CD4-positive, alpha-beta T cell (primary cell): Measurements from ENCODE around the gene SERTM1. TPM values are rescaled to one million over a fixed set of nuclear protein-coding genes. Genes with fewer than 3 reads are reported as not detected.

ENCODE experiments used
- ATAC-seq: fragments of 200-7000 bp; cut with Tn5 transposase; one replicate; pipeline ENCODE4 v1.10.0; 2022; ENCODE audit warnings: mild to moderate bottlenecking; ENCODE audit not compliant: poor library complexity
- CTCF ChIA-PET: fragments of 350-600 bp; sonication (Branson Sonifier 250); formaldehyde crosslinking; loops from one replicate; lab custom pipeline; 2021; ENCODE audit warnings: antibody characterized with exemption, inconsistent platforms; lab: Charles Lee
- POLR2A ChIA-PET: fragments of 350-600 bp; sonication (Branson Sonifier 250); formaldehyde crosslinking; loops from one replicate; lab custom pipeline; 2021; ENCODE audit warnings: antibody characterized with exemption, inconsistent platforms; lab: Charles Lee
- DNase-seq, 14 experiments: peaks; one replicate each; pipeline ENCODE4 v3.0.0-alpha.2; 2013 to 2020; ENCODE audit warnings: mixed read lengths in 2 of 14
- H3K27ac ChIP-seq, 2 donors: one replicate each; pipeline versions ENCODE4 v1.5.1 to v1.7.0; 2013; ENCODE audit warnings: low read length in 2 of 2, low read depth in 1 of 2, mild to moderate bottlenecking in 1 of 2
- H3K27me3 ChIP-seq, 2 experiments: 1 replicate in 1 of 2; 2 replicates in 1 of 2; pipeline versions ENCODE4 v1.6.1 to v1.7.0; 2013; ENCODE audit warnings: low read length in 2 of 2, control low read depth in 1 of 2, mild to moderate bottlenecking in 1 of 2, moderate library complexity in 1 of 2; ENCODE audit not compliant: insufficient read depth in 2 of 2, control insufficient read depth in 1 of 2
- H3K36me3 ChIP-seq: one replicate; pipeline ENCODE4 v1.6.1; 2013; ENCODE audit warnings: low read length, control low read depth; ENCODE audit not compliant: insufficient read depth
- H3K4me1 ChIP-seq: one replicate; pipeline ENCODE4 v1.6.1; 2013; ENCODE audit warnings: low read length, control low read depth; ENCODE audit not compliant: insufficient read depth
- H3K4me3 ChIP-seq: one replicate; pipeline ENCODE4 v1.5.1; 2013; ENCODE audit warnings: mild to moderate bottlenecking, low read length, moderate library complexity
- H3K9me3 ChIP-seq, 2 experiments: 1 replicate in 1 of 2; 2 replicates in 1 of 2; pipeline versions ENCODE4 v1.6.1 to v1.7.0; 2013; ENCODE audit warnings: low read length in 2 of 2, mild to moderate bottlenecking in 2 of 2, control low read depth in 1 of 2, moderate library complexity in 1 of 2; ENCODE audit not compliant: control insufficient read depth in 1 of 2, insufficient read depth in 1 of 2
- H3K27ac Mint-ChIP-seq: one replicate; pipeline ENCODE4 v1.8.0; 2020; ENCODE audit warnings: mixed read lengths
- H3K27me3 Mint-ChIP-seq: one replicate; pipeline ENCODE4 v1.8.0; 2021; ENCODE audit warnings: mixed read lengths
- H3K36me3 Mint-ChIP-seq: one replicate; pipeline ENCODE4 v1.8.0; 2021; ENCODE audit warnings: low read depth, mixed read lengths
- H3K4me1 Mint-ChIP-seq: one replicate; pipeline ENCODE4 v1.8.0; 2021; ENCODE audit warnings: low read depth, mixed read lengths
- H3K4me3 Mint-ChIP-seq: one replicate; pipeline ENCODE4 v1.8.0; 2020; ENCODE audit warnings: mild to moderate bottlenecking, mixed read lengths
- H3K9me3 Mint-ChIP-seq: one replicate; pipeline ENCODE4 v1.8.0; 2020; ENCODE audit warnings: mixed read lengths
- CTCF ChIP-seq: fragments of 200-600 bp; IDR thresholded peaks from one replicate; pipeline ENCODE4 v1.8.0; 2022; ENCODE audit warnings: antibody characterized with exemption, mild to moderate bottlenecking
- intact Hi-C, 2 experiments: fragments of 100-400 bp; cut with DNase I in 1 of 2; cut with micrococcal nuclease in 1 of 2; formaldehyde crosslinking; loops; one replicate each; pipeline versions ENCODE4 v1.15.1 to v1.9.0; 2023 to 2025; cut with DNase I, micrococcal nuclease
- total RNA-seq, 174 experiments: library from RNA in 2 of 174; stranded (reverse) in 2 of 174; gene quantifications; one replicate each; pipeline ENCODE4 v1.2.3 and lab custom pipeline; 2021 to 2026

Gene SERTM1
- total RNA-seq, 2 experiments from 2014 or later: not detected

- H3K27ac ChIP-seq: no peak overlapping the region
- ATAC-seq: no peak
- H3K4me3 Mint-ChIP-seq: no peak overlapping the region
- DNase-seq: no peak
- POLR2A ChIA-PET: no interaction called here
- no peak overlapping the region for H3K27ac Mint-ChIP-seq
- H3K36me3 ChIP-seq: no peaks in the 10 kb centered on the region
- no peaks in the 10 kb centered on the region for H3K4me1 ChIP-seq
- H3K9me3 Mint-ChIP-seq: peaks cover 3% of the 10 kb centered on the region
- no peak for TF ChIP-seq CTCF
- CTCF ChIA-PET: no interaction called here
- H3K36me3 Mint-ChIP-seq: no peaks in the 10 kb centered on the region
- H3K4me3 ChIP-seq: no peak overlapping the region
- H3K9me3 ChIP-seq: no peaks in the 10 kb centered on the region
- intact Hi-C loops: no loop called here
- peaks cover 22% of the 10 kb centered on the region for H3K27me3 Mint-ChIP-seq
- H3K4me1 Mint-ChIP-seq: no peaks in the 10 kb centered on the region
- no peaks in the 10 kb centered on the region for H3K27me3 ChIP-seq
Observed at GRCh38 chr13:36665630-36666029, 8.2 kb upstream of the SERTM1 start.

- no peaks in the 10 kb centered on the region for H3K27me3 ChIP-seq
- peaks cover 3% of the 10 kb centered on the region for H3K9me3 Mint-ChIP-seq
- TF ChIP-seq CTCF: no peak
- ChIA-PET CTCF (no interaction called here), POLR2A (no interaction called here)
- no peak overlapping the region for H3K4me3 Mint-ChIP-seq
- H3K36me3 Mint-ChIP-seq: no peaks in the 10 kb centered on the region
- H3K9me3 ChIP-seq: no peaks in the 10 kb centered on the region
- intact Hi-C loops: no loop called here
- H3K36me3 ChIP-seq: no peaks in the 10 kb centered on the region
- peaks cover 30% of the 10 kb centered on the region for H3K27me3 Mint-ChIP-seq
- no peak overlapping the region for H3K27ac ChIP-seq
- H3K4me1 Mint-ChIP-seq: no peaks in the 10 kb centered on the region
- H3K27ac Mint-ChIP-seq: no peak overlapping the region
- DNase-seq (no peak), ATAC-seq (no peak)
- no peaks in the 10 kb centered on the region for H3K4me1 ChIP-seq
- no peak overlapping the region for H3K4me3 ChIP-seq
Observed at GRCh38 chr13:36666477-36667229, 7.2 kb upstream of the SERTM1 start.

- intact Hi-C loops: no loop called here
- Mint-ChIP-seq H3K4me1 (no peaks in the 10 kb centered on the region), H3K4me3 (no peak overlapping the region), H3K27me3 (peaks cover 45% of the 10 kb centered on the region), H3K9me3 (peaks cover 3% of the 10 kb centered on the region), H3K36me3 (no peaks in the 10 kb centered on the region), H3K27ac (no peak overlapping the region)
- H3K4me1 ChIP-seq: no peaks in the 10 kb centered on the region
- TF ChIP-seq CTCF: no peak
- ATAC-seq: no peak
- CTCF ChIA-PET: no interaction called here
- no peaks in the 10 kb centered on the region for H3K36me3 ChIP-seq
- DNase-seq: no peak
- no peaks in the 10 kb centered on the region for H3K9me3 ChIP-seq
- H3K4me3 ChIP-seq: no peak overlapping the region
- H3K27me3 ChIP-seq: peaks cover 0 to 8% of the 10 kb centered on the region in 2 experiments
- POLR2A ChIA-PET: no interaction called here
- no peak overlapping the region for H3K27ac ChIP-seq
Observed at GRCh38 chr13:36668316-36668715, 5.5 kb upstream of the SERTM1 start.
